HEK293 (cell line): ENCODE results near the gene SLC48A1.

ENCODE experiments used
- CTCF ChIA-PET: fragments of 350-600 bp; formaldehyde crosslinking; extraction: SDS; loops from one replicate; lab custom pipeline; 2021; ENCODE audit warnings: antibody characterized with exemption; lab: Yijun Ruan, JAX
- POLR2A ChIA-PET: fragments of 300-600 bp; formaldehyde crosslinking; extraction: SDS; loops from one replicate; lab custom pipeline; 2020; ENCODE audit warnings: antibody characterized with exemption, inconsistent platforms; lab: Yijun Ruan, JAX
- H3K27ac ChIP-seq: fragments of 200-500 bp; sonication (Bioruptor generic); 2 replicates; pipeline ENCODE4 v1.5.1; 2014; ENCODE audit warnings: low read depth, low read length, control low read depth, inconsistent platforms; ENCODE audit errors: extremely low read depth
- H3K36me3 ChIP-seq, 2 experiments: fragments of 200-500 bp in 1 of 2; sonication (Bioruptor generic) in 1 of 2; 1 replicate in 1 of 2; 2 replicates in 1 of 2; pipeline ENCODE4 v1.5.1; 2014 to 2017; ENCODE audit warnings: inconsistent platforms in 2 of 2, low read length in 2 of 2; ENCODE audit not compliant: control insufficient read depth in 2 of 2, insufficient read depth in 1 of 2
- H3K4me1 ChIP-seq: fragments of 200-500 bp; sonication (Bioruptor generic); 2 replicates; pipeline ENCODE4 v1.5.1; 2014; ENCODE audit warnings: mild to moderate bottlenecking, low read length, inconsistent platforms; ENCODE audit not compliant: control insufficient read depth, insufficient read depth
- H3K4me3 ChIP-seq: 2 replicates; pipeline ENCODE4 v1.5.1; 2011; ENCODE audit warnings: low read depth, mild to moderate bottlenecking, control low read depth, low read length, moderate library complexity
- H3K9me3 ChIP-seq: fragments of 200-500 bp; sonication (Bioruptor generic); 2 replicates; pipeline ENCODE4 v1.5.1; 2014; ENCODE audit warnings: low read depth, low read length, inconsistent platforms; ENCODE audit not compliant: control insufficient read depth, insufficient read depth
- KLF8 ChIP-seq: fragments of 450-650 bp; formaldehyde crosslinking; IDR thresholded peaks from 2 replicates; pipeline ENCODE4 v1.5.1; 2016; ENCODE audit warnings: missing biosample characterization, missing genetic modification characterization
- OSR2 ChIP-seq: fragments of 450-650 bp; formaldehyde crosslinking; IDR thresholded peaks from 2 replicates; pipeline ENCODE4 v1.5.1; 2016; ENCODE audit warnings: missing biosample characterization, missing genetic modification characterization
- PRDM10 ChIP-seq: fragments of 450-650 bp; formaldehyde crosslinking; IDR thresholded peaks from 2 replicates; pipeline ENCODE4 v1.5.1; 2016; ENCODE audit warnings: missing biosample characterization, missing genetic modification characterization
- PRDM6 ChIP-seq: fragments of 450-650 bp; formaldehyde crosslinking; IDR thresholded peaks from 2 replicates; pipeline ENCODE4 v1.5.1; 2017; ENCODE audit warnings: missing biosample characterization, missing genetic modification characterization
- TRIM28 ChIP-seq: IDR thresholded peaks from 2 replicates; pipeline ENCODE4 v1.6.1; 2011; ENCODE audit warnings: low read length, control low read depth, borderline replicate concordance
- YY1 ChIP-seq: fragments of 450-650 bp; formaldehyde crosslinking; IDR thresholded peaks from 2 replicates; pipeline ENCODE4 v1.5.1; 2018; ENCODE audit warnings: missing biosample characterization, missing genetic modification characterization
- ZBTB21 ChIP-seq: fragments of 450-650 bp; formaldehyde crosslinking; IDR thresholded peaks from 2 replicates; pipeline ENCODE4 v1.5.1; 2017; ENCODE audit warnings: missing biosample characterization, missing genetic modification characterization
- ZBTB48 ChIP-seq: fragments of 450-650 bp; formaldehyde crosslinking; IDR thresholded peaks from 2 replicates; pipeline ENCODE4 v1.5.1; 2016; ENCODE audit warnings: missing biosample characterization, missing genetic modification characterization
- ZBTB6 ChIP-seq: fragments of 450-650 bp; formaldehyde crosslinking; IDR thresholded peaks from 2 replicates; pipeline ENCODE4 v1.5.1; 2017; ENCODE audit warnings: missing biosample characterization, missing genetic modification characterization
- ZIC2 ChIP-seq: fragments of 450-650 bp; formaldehyde crosslinking; IDR thresholded peaks from 2 replicates; pipeline ENCODE4 v1.5.1; 2016; ENCODE audit warnings: missing biosample characterization, missing genetic modification characterization
- ZNF133 ChIP-seq: fragments of 450-650 bp; formaldehyde crosslinking; IDR thresholded peaks from 2 replicates; pipeline ENCODE4 v1.5.1; 2016; ENCODE audit warnings: missing biosample characterization, missing genetic modification characterization
- ZNF223 ChIP-seq: fragments of 450-650 bp; formaldehyde crosslinking; IDR thresholded peaks from 2 replicates; pipeline ENCODE4 v1.5.1; 2016; ENCODE audit warnings: missing biosample characterization, missing genetic modification characterization
- ZNF23 ChIP-seq: fragments of 450-650 bp; formaldehyde crosslinking; IDR thresholded peaks from 2 replicates; pipeline ENCODE4 v1.5.1; 2016; ENCODE audit warnings: missing biosample characterization, missing genetic modification characterization, borderline replicate concordance
- ZNF341 ChIP-seq: fragments of 450-650 bp; formaldehyde crosslinking; IDR thresholded peaks from 2 replicates; pipeline ENCODE4; 2016; ENCODE audit warnings: low read depth, missing biosample characterization, missing genetic modification characterization
- ZNF354C ChIP-seq: fragments of 450-650 bp; formaldehyde crosslinking; IDR thresholded peaks from 2 replicates; pipeline ENCODE4 v1.5.1; 2016; ENCODE audit warnings: missing biosample characterization, missing genetic modification characterization, low read depth, borderline replicate concordance
- ZNF404 ChIP-seq: fragments of 450-650 bp; formaldehyde crosslinking; IDR thresholded peaks from 2 replicates; pipeline ENCODE4 v1.5.1; 2017; ENCODE audit warnings: missing biosample characterization, missing genetic modification characterization
- ZNF548 ChIP-seq: fragments of 450-650 bp; formaldehyde crosslinking; IDR thresholded peaks from 2 replicates; pipeline ENCODE4 v1.5.1; 2016; ENCODE audit warnings: missing biosample characterization, missing genetic modification characterization
- ZNF623 ChIP-seq: fragments of 450-650 bp; formaldehyde crosslinking; IDR thresholded peaks from 2 replicates; pipeline ENCODE4 v1.5.1; 2016; ENCODE audit warnings: missing biosample characterization, missing genetic modification characterization
- ZNF658 ChIP-seq: fragments of 450-650 bp; formaldehyde crosslinking; IDR thresholded peaks from 2 replicates; pipeline ENCODE4; 2016; ENCODE audit warnings: missing biosample characterization, missing genetic modification characterization
- ZNF837 ChIP-seq: fragments of 450-650 bp; formaldehyde crosslinking; IDR thresholded peaks from 2 replicates; pipeline ENCODE4 v1.5.1; 2016; ENCODE audit warnings: missing biosample characterization, missing genetic modification characterization
- TF ChIP-seq, protein P1 (sequence below): fragments of 450-650 bp; formaldehyde crosslinking; IDR thresholded peaks from 2 replicates; pipeline ENCODE4 v1.5.1; 2016; ENCODE audit warnings: missing biosample characterization, missing genetic modification characterization
- TF ChIP-seq, protein P2 (sequence below): fragments of 450-650 bp; formaldehyde crosslinking; IDR thresholded peaks from 2 replicates; pipeline ENCODE4 v1.5.1; 2016; ENCODE audit warnings: missing biosample characterization, missing genetic modification characterization
- TF ChIP-seq, protein P3 (sequence below): fragments of 450-650 bp; formaldehyde crosslinking; IDR thresholded peaks from 2 replicates; pipeline ENCODE4 v1.5.1; 2016; ENCODE audit warnings: missing biosample characterization, missing genetic modification characterization

The SLC48A1 gene

GRCh38 chr12:47803191-47803875 lies 30.3 kb downstream of the SLC48A1 start (continued):
- no peak for TF ChIP-seq PRDM10 (tag by site-specific recombination)
- TF ChIP-seq ZNF404 (tag by site-specific recombination) = no peak
- no peak for TF ChIP-seq PRDM6 (tag by site-specific recombination)
- TF ChIP-seq YY1 (tag by site-specific recombination) = no peak
- TF ChIP-seq KLF8 (tag by site-specific recombination) = no peak
- no peak for TF ChIP-seq ZNF223 (tag by site-specific recombination)
- TF ChIP-seq, protein P1, sequence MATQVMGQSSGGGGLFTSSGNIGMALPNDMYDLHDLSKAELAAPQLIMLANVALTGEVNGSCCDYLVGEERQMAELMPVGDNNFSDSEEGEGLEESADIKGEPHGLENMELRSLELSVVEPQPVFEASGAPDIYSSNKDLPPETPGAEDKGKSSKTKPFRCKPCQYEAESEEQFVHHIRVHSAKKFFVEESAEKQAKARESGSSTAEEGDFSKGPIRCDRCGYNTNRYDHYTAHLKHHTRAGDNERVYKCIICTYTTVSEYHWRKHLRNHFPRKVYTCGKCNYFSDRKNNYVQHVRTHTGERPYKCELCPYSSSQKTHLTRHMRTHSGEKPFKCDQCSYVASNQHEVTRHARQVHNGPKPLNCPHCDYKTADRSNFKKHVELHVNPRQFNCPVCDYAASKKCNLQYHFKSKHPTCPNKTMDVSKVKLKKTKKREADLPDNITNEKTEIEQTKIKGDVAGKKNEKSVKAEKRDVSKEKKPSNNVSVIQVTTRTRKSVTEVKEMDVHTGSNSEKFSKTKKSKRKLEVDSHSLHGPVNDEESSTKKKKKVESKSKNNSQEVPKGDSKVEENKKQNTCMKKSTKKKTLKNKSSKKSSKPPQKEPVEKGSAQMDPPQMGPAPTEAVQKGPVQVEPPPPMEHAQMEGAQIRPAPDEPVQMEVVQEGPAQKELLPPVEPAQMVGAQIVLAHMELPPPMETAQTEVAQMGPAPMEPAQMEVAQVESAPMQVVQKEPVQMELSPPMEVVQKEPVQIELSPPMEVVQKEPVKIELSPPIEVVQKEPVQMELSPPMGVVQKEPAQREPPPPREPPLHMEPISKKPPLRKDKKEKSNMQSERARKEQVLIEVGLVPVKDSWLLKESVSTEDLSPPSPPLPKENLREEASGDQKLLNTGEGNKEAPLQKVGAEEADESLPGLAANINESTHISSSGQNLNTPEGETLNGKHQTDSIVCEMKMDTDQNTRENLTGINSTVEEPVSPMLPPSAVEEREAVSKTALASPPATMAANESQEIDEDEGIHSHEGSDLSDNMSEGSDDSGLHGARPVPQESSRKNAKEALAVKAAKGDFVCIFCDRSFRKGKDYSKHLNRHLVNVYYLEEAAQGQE (tag by site-specific recombination) = no peak
- TF ChIP-seq OSR2 (tag by site-specific recombination) = no peak
- TF ChIP-seq, protein P2, sequence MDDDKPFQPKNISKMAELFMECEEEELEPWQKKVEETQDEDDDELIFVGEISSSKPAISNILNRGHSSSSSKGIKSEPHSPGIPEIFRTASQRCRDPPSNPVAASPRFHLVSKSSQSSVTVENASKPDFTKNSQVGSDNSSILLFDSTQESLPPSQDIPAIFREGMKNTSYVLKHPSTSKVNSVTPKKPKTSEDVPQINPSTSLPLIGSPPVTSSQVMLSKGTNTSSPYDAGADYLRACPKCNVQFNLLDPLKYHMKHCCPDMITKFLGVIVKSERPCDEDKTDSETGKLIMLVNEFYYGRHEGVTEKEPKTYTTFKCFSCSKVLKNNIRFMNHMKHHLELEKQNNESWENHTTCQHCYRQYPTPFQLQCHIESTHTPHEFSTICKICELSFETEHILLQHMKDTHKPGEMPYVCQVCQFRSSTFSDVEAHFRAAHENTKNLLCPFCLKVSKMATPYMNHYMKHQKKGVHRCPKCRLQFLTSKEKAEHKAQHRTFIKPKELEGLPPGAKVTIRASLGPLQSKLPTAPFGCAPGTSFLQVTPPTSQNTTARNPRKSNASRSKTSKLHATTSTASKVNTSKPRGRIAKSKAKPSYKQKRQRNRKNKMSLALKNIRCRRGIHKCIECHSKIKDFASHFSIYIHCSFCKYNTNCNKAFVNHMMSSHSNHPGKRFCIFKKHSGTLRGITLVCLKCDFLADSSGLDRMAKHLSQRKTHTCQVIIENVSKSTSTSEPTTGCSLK = no peak
- TF ChIP-seq, all 188 proteins: peak for 0

GRCh38 chr12:47804171-47804570 lies 31.1 kb downstream of the SLC48A1 start:
- no peaks in the 10 kb centered on the region for H3K9me3 ChIP-seq
- H3K4me3 ChIP-seq = no peak overlapping the region
- H3K4me1 ChIP-seq = peaks cover 11% of the 10 kb centered on the region; the same call in 1 of the 2 replicates
- H3K27ac ChIP-seq = no peak overlapping the region
- POLR2A ChIA-PET = interaction anchor here (0.6 kb wide), 1 partner anchor 659 kb away, joined by 3 read pairs; no protein-coding TSS in a partner anchor
- CTCF ChIA-PET = interaction anchor here (0.7 to 14.1 kb wide), 4 partner anchors 31 to 63 kb away, joined by 3 to 234 read pairs (median 5); no protein-coding TSS in a partner anchor
- H3K36me3 ChIP-seq = peaks cover 0 to 27% of the 10 kb centered on the region in 2 experiments; a peak in 1 of 3 replicates
- TF ChIP-seq ZNF837 (no peak), ZNF354C (tag by site-specific recombination) (no peak), ZIC2 (tag by site-specific recombination) (no peak), ZNF341 (tag by site-specific recombination) (no peak), ZNF658 (no peak), ZBTB6 (tag by site-specific recombination) (no peak), ZNF548 (tag by site-specific recombination) (no peak), ZBTB48 (no peak), ZNF623 (tag by site-specific recombination) (no peak), ZNF133 (no peak), ZBTB21 (tag by site-specific recombination) (no peak), TRIM28 (no peak), ZNF23 (no peak), OSR2 (tag by site-specific recombination) (no peak)
- TF ChIP-seq, protein P3, sequence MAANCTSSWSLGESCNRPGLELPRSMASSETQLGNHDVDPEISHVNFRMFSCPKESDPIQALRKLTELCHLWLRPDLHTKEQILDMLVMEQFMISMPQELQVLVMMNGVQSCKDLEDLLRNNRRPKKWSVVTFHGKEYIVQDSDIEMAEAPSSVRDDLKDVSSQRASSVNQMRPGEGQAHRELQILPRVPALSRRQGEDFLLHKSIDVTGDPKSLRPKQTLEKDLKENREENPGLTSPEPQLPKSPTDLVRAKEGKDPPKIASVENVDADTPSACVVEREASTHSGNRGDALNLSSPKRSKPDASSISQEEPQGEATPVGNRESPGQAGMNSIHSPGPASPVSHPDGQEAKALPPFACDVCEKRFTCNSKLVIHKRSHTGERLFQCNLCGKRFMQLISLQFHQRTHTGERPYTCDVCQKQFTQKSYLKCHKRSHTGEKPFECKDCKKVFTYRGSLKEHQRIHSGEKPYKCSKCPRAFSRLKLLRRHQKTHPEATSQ (tag by site-specific recombination) = no peak
